ENCODE measurements around the gene KIR2DL4. TPM values are rescaled to one million over a fixed set of nuclear protein-coding genes. Genes with fewer than 3 reads are reported as not detected.

KIR2DL4 gene
- total and polyA plus RNA-seq, 2 of the 13 experiments (the other 11 are each of a cell fraction or from before 2014, with no cell fraction given): not detected

DNA sequence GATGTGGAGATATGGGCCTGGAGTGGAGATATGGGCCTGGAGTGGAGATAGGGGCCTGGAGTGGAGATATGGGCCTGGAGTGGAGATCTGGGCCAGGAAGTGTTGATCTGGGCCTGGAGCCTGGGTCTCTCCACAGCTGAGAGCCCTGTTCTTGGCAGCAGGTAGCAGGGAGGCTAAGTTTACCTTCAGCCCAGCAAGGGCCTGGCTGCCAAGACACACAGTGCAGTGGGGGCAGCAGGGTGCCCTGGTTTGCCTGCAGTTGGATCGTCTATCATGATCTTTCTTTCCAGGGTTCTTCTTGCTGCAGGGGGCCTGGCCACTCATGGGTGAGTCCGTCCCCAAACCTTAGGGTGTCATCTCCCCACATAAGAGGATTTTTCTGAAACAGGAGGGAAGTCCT, 47.5 kb downstream of the KIR2DL4 start:
- Histone ChIP-seq H3K79me2 (ENCODE audit: insufficient read depth, low read length) (no peaks in the 10 kb centered on the region), H3K27me3 (ENCODE audit: control insufficient read depth in 1 of 2, insufficient read depth in 2 of 2, low read length in 2 of 2) (peaks cover 0 to 11% of the 10 kb centered on the region in 2 experiments; a peak in 1 of 5 replicates), H3K4me3 (replicated peaks in 1 of 3; ENCODE audit: insufficient read depth in 1 of 3, low read depth in 2 of 3, low read length in 3 of 3) (no peak overlapping the region), H3K4me1 (ENCODE audit: insufficient read depth, low read length) (no peaks in the 10 kb centered on the region), H2AFZ (ENCODE audit: low read length) (no peak overlapping the region), H4K20me1 (ENCODE audit: insufficient read depth, low read length) (no peaks in the 10 kb centered on the region), H3K4me2 (ENCODE audit: low read depth, low read length) (no peak overlapping the region), H3K9me3 (ENCODE audit: low read length) (no peaks in the 10 kb centered on the region), H3K27ac (ENCODE audit: extremely low read length, insufficient read depth, low read length) (no peak overlapping the region), H3K36me3 (replicated peaks in 1 of 2; ENCODE audit: control insufficient read depth in 1 of 2, insufficient read depth in 2 of 2, low read length in 2 of 2) (no peaks in the 10 kb centered on the region), H3K9ac (ENCODE audit: insufficient read depth, low read depth, low read length) (no peak overlapping the region)
- TF ChIP-seq ZNF563 (CRISPR knock-in tag; IDR thresholded peaks at IDR 0.05) (no peak), IKZF1 (IDR thresholded peaks at IDR 0.05) (no peak), ZNF674 (CRISPR knock-in tag; IDR thresholded peaks at IDR 0.05; ENCODE audit: low read depth) (no peak), U2AF2 (IDR thresholded peaks at IDR 0.05; ENCODE audit: low read depth, low read length) (no peak), TOPORS (CRISPR knock-in tag; IDR thresholded peaks at IDR 0.05) (no peak)
- TF ChIP-seq, protein P1, sequence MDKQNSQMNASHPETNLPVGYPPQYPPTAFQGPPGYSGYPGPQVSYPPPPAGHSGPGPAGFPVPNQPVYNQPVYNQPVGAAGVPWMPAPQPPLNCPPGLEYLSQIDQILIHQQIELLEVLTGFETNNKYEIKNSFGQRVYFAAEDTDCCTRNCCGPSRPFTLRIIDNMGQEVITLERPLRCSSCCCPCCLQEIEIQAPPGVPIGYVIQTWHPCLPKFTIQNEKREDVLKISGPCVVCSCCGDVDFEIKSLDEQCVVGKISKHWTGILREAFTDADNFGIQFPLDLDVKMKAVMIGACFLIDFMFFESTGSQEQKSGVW (CRISPR knock-in tag; IDR thresholded peaks at IDR 0.05; ENCODE audit: borderline replicate concordance): no peak
- TF ChIP-seq, protein P2, sequence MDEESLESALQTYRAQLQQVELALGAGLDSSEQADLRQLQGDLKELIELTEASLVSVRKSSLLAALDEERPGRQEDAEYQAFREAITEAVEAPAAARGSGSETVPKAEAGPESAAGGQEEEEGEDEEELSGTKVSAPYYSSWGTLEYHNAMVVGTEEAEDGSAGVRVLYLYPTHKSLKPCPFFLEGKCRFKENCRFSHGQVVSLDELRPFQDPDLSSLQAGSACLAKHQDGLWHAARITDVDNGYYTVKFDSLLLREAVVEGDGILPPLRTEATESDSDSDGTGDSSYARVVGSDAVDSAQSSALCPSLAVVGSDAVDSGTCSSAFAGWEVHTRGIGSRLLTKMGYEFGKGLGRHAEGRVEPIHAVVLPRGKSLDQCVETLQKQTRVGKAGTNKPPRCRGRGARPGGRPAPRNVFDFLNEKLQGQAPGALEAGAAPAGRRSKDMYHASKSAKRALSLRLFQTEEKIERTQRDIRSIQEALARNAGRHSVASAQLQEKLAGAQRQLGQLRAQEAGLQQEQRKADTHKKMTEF (CRISPR knock-in tag; IDR thresholded peaks at IDR 0.05): no peak
- POLR2A ChIA-PET: no interaction called here
- no peak for ATAC-seq
- no peak for FAIRE-seq
- CTCF ChIA-PET (ENCODE audit: low intra/inter-chr PET ratio, low total read pairs): no interaction called here
- no peak for DNase-seq (ENCODE audit: low spot score)
- in situ Hi-C loops (cut with HindIII; ENCODE audit: extremely low pct_ligation_motif_present, low pct_unique_long_range_greater_than_20kb) (no loop called here), intact Hi-C loops (cut with micrococcal nuclease; ENCODE audit: unreplicated experiment) (no loop called here)
- 0% methylated on average over 1 of the region's 2 CpGs for WGBS (ENCODE audit: low lambda C conversion rate)
- no TSS peak for BruUV-seq (replicated peaks)

DNA sequence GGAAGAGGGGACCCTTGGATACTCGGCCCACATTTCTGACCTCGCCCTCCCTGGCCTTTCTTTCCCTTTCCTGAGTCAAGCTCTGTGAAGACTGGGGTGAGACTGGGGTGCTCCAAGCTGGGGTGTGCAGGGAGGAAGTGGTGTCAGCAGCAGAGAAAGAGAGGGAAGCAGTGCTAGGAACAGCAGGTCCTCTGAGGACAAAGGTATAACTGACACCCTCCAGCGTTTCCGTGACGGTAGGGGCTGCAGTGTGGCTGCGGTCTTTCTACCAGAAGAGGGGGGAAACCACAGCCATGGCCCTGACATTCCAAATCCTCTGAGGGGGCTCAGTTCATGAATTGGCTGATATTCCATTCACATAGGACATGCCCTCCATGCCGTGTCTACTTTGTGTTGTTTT, 47.9 kb downstream of the KIR2DL4 start:
- in situ Hi-C loops (cut with HindIII; ENCODE audit: extremely low pct_ligation_motif_present, low pct_unique_long_range_greater_than_20kb) (no loop called here), intact Hi-C loops (cut with micrococcal nuclease; ENCODE audit: unreplicated experiment) (no loop called here)
- no peaks in the 10 kb centered on the region for H3K36me3 ChIP-seq (replicated peaks in 1 of 2; ENCODE audit: control insufficient read depth in 1 of 2, insufficient read depth in 2 of 2, low read length in 2 of 2)
- H3K4me2 ChIP-seq (ENCODE audit: low read depth, low read length): no peak overlapping the region
- H3K27me3 ChIP-seq (ENCODE audit: control insufficient read depth in 1 of 2, insufficient read depth in 2 of 2, low read length in 2 of 2): peaks cover 0 to 11% of the 10 kb centered on the region in 2 experiments; a peak in 1 of 5 replicates
- FAIRE-seq (no peak), ATAC-seq (no peak), DNase-seq (ENCODE audit: low spot score) (no peak)
- H3K27ac ChIP-seq (ENCODE audit: extremely low read length, insufficient read depth, low read length): no peak overlapping the region
- no peak overlapping the region for H2AFZ ChIP-seq (ENCODE audit: low read length)
- H3K9ac ChIP-seq (ENCODE audit: insufficient read depth, low read depth, low read length): no peak overlapping the region
- H4K20me1 ChIP-seq (ENCODE audit: insufficient read depth, low read length): no peaks in the 10 kb centered on the region
- H3K79me2 ChIP-seq (ENCODE audit: insufficient read depth, low read length): no peaks in the 10 kb centered on the region
- CTCF ChIA-PET (ENCODE audit: low intra/inter-chr PET ratio, low total read pairs): no interaction called here
- H3K4me3 ChIP-seq (replicated peaks in 1 of 3; ENCODE audit: insufficient read depth in 1 of 3, low read depth in 2 of 3, low read length in 3 of 3): no peak overlapping the region
- no peaks in the 10 kb centered on the region for H3K9me3 ChIP-seq (ENCODE audit: low read length)
- POLR2A ChIA-PET: no interaction called here
- H3K4me1 ChIP-seq (ENCODE audit: insufficient read depth, low read length): no peaks in the 10 kb centered on the region
- no TSS peak for BruUV-seq (replicated peaks)
- 5% methylated on average over 7 of the region's 7 CpGs for WGBS (ENCODE audit: low lambda C conversion rate)
- no peak for TF ChIP-seq ZNF510 (CRISPR knock-in tag; IDR thresholded peaks at IDR 0.05; ENCODE audit: low read depth)
- no peak for TF ChIP-seq RORA (CRISPR knock-in tag; IDR thresholded peaks at IDR 0.05)
- no peak for TF ChIP-seq ERF (CRISPR knock-in tag; IDR thresholded peaks at IDR 0.05)
- TF ChIP-seq NRL (CRISPR knock-in tag; IDR thresholded peaks at IDR 0.05; ENCODE audit: borderline replicate concordance): no peak
- no peak for TF ChIP-seq MTF2 (CRISPR knock-in tag; IDR thresholded peaks at IDR 0.05; ENCODE audit: borderline replicate concordance)
- TF ChIP-seq, protein P3, sequence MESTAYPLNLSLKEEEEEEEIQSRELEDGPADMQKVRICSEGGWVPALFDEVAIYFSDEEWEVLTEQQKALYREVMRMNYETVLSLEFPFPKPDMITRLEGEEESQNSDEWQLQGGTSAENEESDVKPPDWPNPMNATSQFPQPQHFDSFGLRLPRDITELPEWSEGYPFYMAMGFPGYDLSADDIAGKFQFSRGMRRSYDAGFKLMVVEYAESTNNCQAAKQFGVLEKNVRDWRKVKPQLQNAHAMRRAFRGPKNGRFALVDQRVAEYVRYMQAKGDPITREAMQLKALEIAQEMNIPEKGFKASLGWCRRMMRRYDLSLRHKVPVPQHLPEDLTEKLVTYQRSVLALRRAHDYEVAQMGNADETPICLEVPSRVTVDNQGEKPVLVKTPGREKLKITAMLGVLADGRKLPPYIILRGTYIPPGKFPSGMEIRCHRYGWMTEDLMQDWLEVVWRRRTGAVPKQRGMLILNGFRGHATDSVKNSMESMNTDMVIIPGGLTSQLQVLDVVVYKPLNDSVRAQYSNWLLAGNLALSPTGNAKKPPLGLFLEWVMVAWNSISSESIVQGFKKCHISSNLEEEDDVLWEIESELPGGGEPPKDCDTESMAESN (CRISPR knock-in tag; conservative IDR thresholded peaks at IDR 0.05): no peak
- TF ChIP-seq, protein P1 (CRISPR knock-in tag; IDR thresholded peaks at IDR 0.05; ENCODE audit: borderline replicate concordance): no peak
- TF ChIP-seq HHEX (CRISPR knock-in tag; IDR thresholded peaks at IDR 0.05): no peak
- TF ChIP-seq KAT2B (IDR thresholded peaks at IDR 0.05; ENCODE audit: borderline replicate concordance, low read depth, low read length): no peak
- TF ChIP-seq NBN (conservative IDR thresholded peaks at IDR 0.05): no peak

Data from HepG2 (cell line).